Stomach (tissue), 19 donors: ENCODE results near the gene PHF20. TPM values are rescaled to one million over a fixed set of nuclear protein-coding genes. Genes with fewer than 3 reads are reported as not detected.
"Not testable (repeated sequence)": the region's sequence is repeated elsewhere in the genome, so short reads cannot be mapped to it uniquely, and the experiment has no call there.

ENCODE experiments used
- DNase-seq, 2 donors: peaks; one replicate each; pipeline versions ENCODE4 v3.0.0 to v3.0.0-alpha.2; 2013 to 2019
- H3K27ac ChIP-seq, 5 donors: fragments of 200-600 bp in 4 of 5; sonication (generic) in 4 of 5; one replicate each; pipeline ENCODE4 v1.5.1; 2013 to 2019; ENCODE audit warnings: mild to moderate bottlenecking in 1 of 5, moderate library complexity in 1 of 5
- H3K27me3 ChIP-seq, 3 donors: fragments of 200-600 bp; sonication (generic); one replicate each; pipeline ENCODE4 v1.5.1; 2017 to 2019; ENCODE audit warnings: mixed run types in 1 of 3
- H3K36me3 ChIP-seq, 4 donors: fragments of 200-600 bp; sonication (generic); 1 replicate in 3 of 4; 2 replicates in 1 of 4; pipeline ENCODE4 v1.5.1; 2016 to 2019
- H3K4me1 ChIP-seq, 4 donors: fragments of 200-600 bp; sonication (generic); one replicate each; pipeline ENCODE4 v1.5.1; 2016 to 2019
- H3K4me3 ChIP-seq, 4 donors: fragments of 200-600 bp; sonication (generic) in 3 of 4; one replicate each; pipeline ENCODE4 v1.5.1; 2016 to 2019; ENCODE audit warnings: mild to moderate bottlenecking in 1 of 4
- H3K9me3 ChIP-seq, 4 donors: fragments of 200-600 bp; sonication (generic); one replicate each; pipeline ENCODE4 v1.5.1; 2016 to 2019
- EP300 ChIP-seq: sonication (generic); formaldehyde crosslinking; IDR thresholded peaks from one replicate; pipeline ENCODE4 v1.6.1; 2017; ENCODE audit warnings: antibody characterized with exemption
- POLR2A ChIP-seq, 4 donors: fragments of 450-650 bp; IDR thresholded peaks; one replicate each; pipeline ENCODE4 v1.6.1; 2016; ENCODE audit warnings: antibody characterized with exemption in 4 of 4, control low read depth in 2 of 4, mild to moderate bottlenecking in 1 of 4, moderate library complexity in 1 of 4
- POLR2AphosphoS5 ChIP-seq, 3 donors: sonication (generic); formaldehyde crosslinking; IDR thresholded peaks; one replicate each; pipeline ENCODE4 v1.6.1; 2016; ENCODE audit warnings: antibody characterized with exemption in 3 of 3
- WGBS, 5 donors: extraction: QIAGEN DNeasy Blood & Tissue Kit in 3 of 5; methylation state at CpG; one replicate each; pipeline versions ENCODE4 v1.1.5 to v1.1.7; 2013 to 2018; 5-methylcytosine and 5-hydroxymethylcytosine counted together
- intact Hi-C: fragments of 100-400 bp; cut with DNase I; formaldehyde crosslinking; loops from one replicate; pipeline ENCODE4 v1.15.1; 2023; ENCODE audit warnings: low total_unique reads
- long read RNA-seq, 10 donors: transcript quantifications; one replicate each; lab custom pipeline, GENCODE V29; 2026
- polyA plus RNA-seq, 3 donors: library from polyadenylated mRNA; stranded (reverse); fragments of 200-250 nt; gene quantifications; one replicate each; pipeline ENCODE4 v1.2.3, GENCODE V29; 2013
- total RNA-seq, 5 donors: library from RNA; depleted of rRNA; stranded (reverse); fragments of >200 nt; gene quantifications; one replicate each; pipeline versions ENCODE4 v1.1.0 to v1.2.3, GENCODE V29; 2014 to 2016
- TF ChIP-seq, protein P1 (sequence below), 7 experiments: fragments of 450-650 bp in 4 of 7; fragments of 200-600 bp in 3 of 7; sonication (generic) in 3 of 7; IDR thresholded peaks; one replicate each; pipeline ENCODE4 v1.5.1; 2016 to 2019; ENCODE audit warnings: antibody characterized with exemption in 7 of 7, control low read depth in 2 of 7, mild to moderate bottlenecking in 1 of 7
- donor health status: healthy with polysubstance abuse.
- donor health status: Bipolar disorder and iron deficiency.
- donor health status: healthy.

The PHF20 gene
- total RNA-seq (100 to 1,000 TPM in 1 of 5 donors, 10 to 100 TPM in 4; 22.6 to 135 (median 58.0) TPM), polyA plus RNA-seq (10 to 100 TPM; 18.3 to 27.3 (median 20.4) TPM)
- long read RNA-seq, donor 1, partial matches to known transcripts: 0 of 2 reads
- long read RNA-seq, donor 1, other reads (novel, unspliced or antisense): 0 of 2 reads
- long read RNA-seq, donor 2, full-length matches to known transcripts: 2 of 2 reads
- long read RNA-seq, donor 2, partial matches to known transcripts: 0 of 2 reads
- long read RNA-seq, donor 2, other reads (novel, unspliced or antisense): 0 of 2 reads
- long read RNA-seq, donor 3, partial matches to known transcripts: 42 of 43 reads
- long read RNA-seq, donor 3, other reads (novel, unspliced or antisense): 0 of 43 reads
- long read RNA-seq, donor 4, partial matches to known transcripts: 0 of 1 reads
- long read RNA-seq, donor 4, other reads (novel, unspliced or antisense): 0 of 1 reads
- long read RNA-seq, donor 5, partial matches to known transcripts: 5 of 5 reads
- long read RNA-seq, donor 5, other reads (novel, unspliced or antisense): 0 of 5 reads
- long read RNA-seq, donor 6, transcript PHF20-216 (2 exons, 618 nt): major isoform, 6 of 44 reads
- long read RNA-seq, donor 6, partial matches to known transcripts: 0 of 44 reads
- long read RNA-seq, donor 6, other reads (novel, unspliced or antisense): 38 of 44 reads
- long read RNA-seq, donor 7, partial matches to known transcripts: 0 of 5 reads
- long read RNA-seq, donor 7, other reads (novel, unspliced or antisense): 0 of 5 reads
- long read RNA-seq, donor 8, partial matches to known transcripts: 80 of 100 reads
- long read RNA-seq, donor 8, other reads (novel, unspliced or antisense): 17 of 100 reads
- long read RNA-seq, donor 9, partial matches to known transcripts: 27 of 30 reads
- long read RNA-seq, donor 9, other reads (novel, unspliced or antisense): 0 of 30 reads
- long read RNA-seq, donor 10, partial matches to known transcripts: 6 of 6 reads
- long read RNA-seq, donor 10, other reads (novel, unspliced or antisense): 0 of 6 reads

DNA sequence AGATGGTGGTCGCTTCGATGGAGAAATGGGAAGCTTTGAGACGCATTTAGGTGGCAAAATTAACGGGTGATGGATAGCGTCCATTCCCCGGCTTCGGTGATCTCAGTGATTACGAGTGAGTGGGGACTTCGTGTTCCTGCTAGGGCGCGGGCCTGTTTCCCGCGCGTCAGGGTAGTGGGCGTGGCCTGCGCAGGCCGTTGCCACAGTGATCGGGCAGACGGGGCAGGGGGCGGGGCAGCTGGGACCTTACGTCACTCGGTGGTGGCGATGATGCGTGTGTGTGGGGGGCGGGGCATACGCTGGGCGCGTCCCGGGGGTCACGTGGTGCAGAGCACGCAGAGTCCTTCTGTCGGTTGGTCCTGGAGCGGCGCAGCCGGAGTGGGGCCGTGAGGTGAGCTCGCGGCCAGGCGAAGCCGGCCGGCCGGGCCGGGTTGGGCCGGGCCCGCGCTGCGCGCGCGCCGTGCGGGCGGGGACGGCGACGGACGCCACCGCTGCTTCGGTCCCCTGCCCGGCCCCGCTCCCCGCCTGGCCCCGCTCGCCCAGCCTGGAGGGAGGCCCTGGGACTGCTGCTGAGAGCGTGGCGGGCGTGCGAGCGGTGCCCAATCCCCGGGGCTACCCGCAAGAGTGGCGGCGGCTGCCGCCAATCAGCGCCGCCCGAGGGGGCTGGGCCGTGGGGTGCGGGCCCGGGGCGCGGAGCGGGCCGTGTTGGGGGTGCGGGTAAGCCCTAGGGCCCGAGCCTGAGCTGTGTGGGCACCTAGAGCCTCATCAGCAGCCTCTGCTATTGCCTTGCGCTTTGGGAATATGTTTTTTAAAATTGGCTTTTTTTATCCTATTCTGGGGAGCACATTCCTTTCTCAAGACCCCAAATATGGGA, at the start of gene PHF20:
Gene PHF20 (plus strand): TSS at position 327 of the 874 bp plus-strand sequence. CDS start 29,508 bp downstream, outside the sequence.
- H3K27ac ChIP-seq: peak within 1 kb of the TSS; percentile 93 to 97 (median 95)
- no peaks in the 10 kb centered on the region for H3K9me3 ChIP-seq
- H3K36me3 ChIP-seq: peaks cover 0 to 14% (median 8%) of the 10 kb centered on the region in 4 donors
- H3K27me3 ChIP-seq: no peaks in the 10 kb centered on the region
- DNase-seq: peak; percentile 99 to 100
- peaks cover 58 to 85% (median 74%) of the 10 kb centered on the region in 4 donors for H3K4me1 ChIP-seq
- intact Hi-C loops: no loop called here
- H3K4me3 ChIP-seq: peak within 1 kb of the TSS; percentile 60 to 79 (median 66)
- 2 to 9% (median 3%) methylated on average over 23 to 87 of the region's 87 CpGs for WGBS, 5 donors
- TF ChIP-seq POLR2AphosphoS5 (IDR thresholded peaks at IDR 0.05) (peak; percentile 95 to 96 (median 96)), POLR2A (IDR thresholded peaks at IDR 0.05) (peak in 1 of 4 donors; percentile 55), EP300 (peak; percentile 98)
- TF ChIP-seq, protein P1, sequence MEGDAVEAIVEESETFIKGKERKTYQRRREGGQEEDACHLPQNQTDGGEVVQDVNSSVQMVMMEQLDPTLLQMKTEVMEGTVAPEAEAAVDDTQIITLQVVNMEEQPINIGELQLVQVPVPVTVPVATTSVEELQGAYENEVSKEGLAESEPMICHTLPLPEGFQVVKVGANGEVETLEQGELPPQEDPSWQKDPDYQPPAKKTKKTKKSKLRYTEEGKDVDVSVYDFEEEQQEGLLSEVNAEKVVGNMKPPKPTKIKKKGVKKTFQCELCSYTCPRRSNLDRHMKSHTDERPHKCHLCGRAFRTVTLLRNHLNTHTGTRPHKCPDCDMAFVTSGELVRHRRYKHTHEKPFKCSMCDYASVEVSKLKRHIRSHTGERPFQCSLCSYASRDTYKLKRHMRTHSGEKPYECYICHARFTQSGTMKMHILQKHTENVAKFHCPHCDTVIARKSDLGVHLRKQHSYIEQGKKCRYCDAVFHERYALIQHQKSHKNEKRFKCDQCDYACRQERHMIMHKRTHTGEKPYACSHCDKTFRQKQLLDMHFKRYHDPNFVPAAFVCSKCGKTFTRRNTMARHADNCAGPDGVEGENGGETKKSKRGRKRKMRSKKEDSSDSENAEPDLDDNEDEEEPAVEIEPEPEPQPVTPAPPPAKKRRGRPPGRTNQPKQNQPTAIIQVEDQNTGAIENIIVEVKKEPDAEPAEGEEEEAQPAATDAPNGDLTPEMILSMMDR (IDR thresholded peaks at IDR 0.05): no peak

DNA sequence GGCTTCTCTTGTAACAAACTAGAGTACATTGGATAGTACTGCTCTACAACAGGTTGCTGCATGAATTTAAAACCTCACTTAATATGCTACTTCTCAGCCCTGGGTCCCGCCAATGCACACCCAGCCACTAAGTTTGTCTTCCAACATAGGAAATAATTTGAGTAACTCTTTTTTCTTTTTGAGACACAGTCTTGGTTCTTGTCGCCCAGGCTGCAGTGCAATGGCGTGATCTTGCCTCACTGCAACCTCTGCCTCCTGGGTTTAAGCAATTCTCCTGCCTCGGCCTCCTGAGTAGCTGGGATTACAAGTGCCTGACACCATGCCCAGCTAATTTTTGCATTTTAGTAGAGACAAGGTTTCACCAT, 48.6 kb upstream of the PHF20 start:
- DNase-seq, H3K27me3 ChIP-seq, H3K9me3 ChIP-seq, H3K4me3 ChIP-seq, H3K27ac ChIP-seq, intact Hi-C loops: not testable (repeated sequence)
- Histone ChIP-seq H3K4me1 (peaks cover 12 to 90% (median 36%) of the 10 kb centered on the region in 4 donors), H3K36me3 (peaks cover 98 to 100% (median 100%) of the 10 kb centered on the region in 4 donors)
- WGBS, 5 donors: 77 to 93% (median 91%) methylated on average over 4 of the region's 4 CpGs

DNA sequence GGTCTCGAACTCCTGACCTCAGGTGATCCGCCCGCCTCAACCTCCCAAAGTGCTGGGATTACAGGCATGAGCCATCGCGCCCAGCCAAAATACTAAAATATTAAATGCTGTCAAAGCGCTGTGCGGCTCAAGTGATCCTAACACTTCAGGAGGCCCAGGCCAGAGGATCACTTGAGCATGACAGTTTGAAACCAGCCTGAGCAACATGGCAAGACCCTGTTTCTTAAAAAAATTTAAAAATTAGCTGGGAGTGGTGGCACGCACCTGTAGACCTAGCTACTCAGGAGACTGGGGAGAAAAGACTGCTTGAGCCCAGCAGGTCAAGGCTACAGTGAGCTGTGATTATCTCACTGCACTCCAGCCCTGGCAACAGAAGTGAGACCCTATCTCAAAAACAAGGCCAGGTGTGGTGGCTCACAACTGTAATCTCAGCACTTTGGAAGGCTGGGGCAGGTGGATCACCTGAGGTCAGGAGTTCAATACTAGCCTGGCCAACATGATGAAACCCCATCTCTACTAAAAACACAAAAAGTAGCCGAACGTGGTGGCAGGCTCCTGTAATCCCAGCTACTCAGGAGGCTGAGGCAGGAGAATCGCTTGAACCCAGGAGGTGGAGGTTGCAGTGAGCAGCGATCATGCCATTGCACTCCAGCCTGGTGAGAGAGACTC, 48.0 kb upstream of the PHF20 start:
- intact Hi-C loops, DNase-seq, H3K4me3 ChIP-seq, H3K27me3 ChIP-seq, H3K9me3 ChIP-seq, H3K27ac ChIP-seq: not testable (repeated sequence)
- 91 to 93% (median 92%) methylated on average over 12 of the region's 12 CpGs for WGBS, 5 donors
- Histone ChIP-seq H3K4me1 (peaks cover 12 to 89% (median 38%) of the 10 kb centered on the region in 4 donors), H3K36me3 (peaks cover 98 to 100% (median 100%) of the 10 kb centered on the region in 4 donors)

DNA sequence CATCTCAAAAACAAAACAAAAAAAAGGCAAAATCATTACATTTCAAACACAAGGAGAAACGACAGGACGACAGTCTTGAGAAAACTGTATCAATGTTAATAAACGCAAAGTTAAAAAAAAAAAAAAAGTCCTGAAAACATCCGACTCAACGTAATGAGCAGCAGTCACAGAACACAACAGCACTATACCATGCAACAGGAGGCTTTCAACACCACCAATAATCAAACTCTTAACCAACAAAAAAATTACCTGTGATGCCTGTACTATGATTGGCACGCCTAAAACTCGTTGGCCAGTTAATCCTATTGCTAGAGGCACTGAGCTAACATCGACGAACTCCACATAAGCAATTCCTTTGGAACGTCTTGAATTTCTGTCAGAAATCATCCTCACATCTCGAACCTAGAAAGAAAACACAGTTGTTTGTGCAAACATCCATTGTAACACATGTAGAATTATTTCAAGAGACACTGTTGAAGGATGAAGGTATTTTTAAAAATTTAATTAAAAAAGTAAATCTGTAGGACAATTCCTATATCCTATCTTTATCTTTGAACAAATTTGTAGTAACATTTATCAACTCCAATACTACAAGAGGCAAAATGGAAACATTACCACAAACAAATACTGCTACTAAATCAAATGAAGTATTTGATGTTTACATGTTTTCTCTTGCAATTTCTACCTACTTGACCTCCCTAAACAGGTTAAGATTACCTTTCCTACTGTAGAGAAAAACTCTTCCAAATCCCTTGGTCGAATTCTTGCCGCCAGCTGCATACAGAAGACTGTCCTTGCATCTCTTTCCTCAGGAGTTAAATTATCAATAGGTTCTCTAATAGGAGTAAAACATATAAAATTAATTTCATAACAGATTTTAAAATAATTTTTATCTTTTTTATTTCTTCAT, 47.2 kb upstream of the PHF20 start:
- intact Hi-C loops: no loop called here
- Histone ChIP-seq H3K27me3 (no peaks in the 10 kb centered on the region), H3K4me1 (peaks cover 10 to 89% (median 37%) of the 10 kb centered on the region in 4 donors), H3K9me3 (no peaks in the 10 kb centered on the region), H3K36me3 (peaks cover 98 to 100% (median 100%) of the 10 kb centered on the region in 4 donors), H3K27ac (no peak overlapping the region), H3K4me3 (no peak overlapping the region)
- DNase-seq: no peak
- WGBS, 5 donors: 74 to 83% (median 76%) methylated on average over 13 of the region's 13 CpGs
- TF ChIP-seq EP300 (no peak), POLR2AphosphoS5 (IDR thresholded peaks at IDR 0.05) (no peak), POLR2A (IDR thresholded peaks at IDR 0.05) (no peak)
- TF ChIP-seq, protein P1 (IDR thresholded peaks at IDR 0.05): no peak
